GM21360 (cell line): ENCODE results near the gene IQCH.

Experiments
- ATAC-seq: cut with Tn5 transposase; IDR thresholded peaks from one replicate; pipeline ENCODE4 v1.9.1; 2021; ENCODE audit warnings: mild to moderate bottlenecking, moderate library complexity; ENCODE audit not compliant: unreplicated experiment

Gene IQCH

DNA sequence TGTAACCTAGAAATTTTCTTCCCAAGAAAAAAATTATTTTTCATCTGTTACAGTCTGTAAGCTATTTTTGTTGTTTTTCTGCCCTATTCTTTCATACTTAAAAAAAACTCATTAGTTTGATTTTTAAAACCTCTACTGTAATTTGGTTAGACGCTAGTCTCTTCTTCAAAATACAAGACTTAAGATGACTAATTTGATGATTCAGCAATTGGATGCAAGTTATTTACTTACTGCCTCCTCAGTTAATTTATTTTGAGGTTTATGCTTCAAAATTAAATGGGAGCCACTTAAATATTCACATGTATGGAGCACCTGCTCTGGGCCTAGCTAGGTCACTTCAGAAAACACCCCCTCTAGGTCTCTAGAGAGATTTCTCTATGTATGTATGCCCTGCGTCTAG, 132.4 kb downstream of the IQCH start:
- no peak for ATAC-seq

DNA sequence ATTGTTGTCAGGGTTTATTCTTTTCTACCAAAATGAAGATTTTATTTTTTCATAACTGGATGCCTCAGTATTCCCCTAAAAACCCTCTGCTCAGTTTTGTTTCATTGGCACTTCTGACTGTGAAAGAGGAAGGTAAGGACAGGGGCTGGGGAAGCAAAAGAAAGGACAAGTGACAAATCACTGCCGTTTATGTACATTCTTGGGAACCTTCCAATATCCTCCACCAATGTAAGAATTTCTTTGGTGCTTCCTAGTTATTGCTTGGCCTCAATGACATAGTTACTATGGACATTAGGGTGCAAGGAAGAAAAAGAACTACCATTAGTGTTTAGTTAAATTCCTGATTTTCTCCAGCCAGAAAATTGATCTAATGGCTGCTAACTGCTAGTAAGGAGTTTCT, 135.4 kb downstream of the IQCH start:
- no peak for ATAC-seq

DNA sequence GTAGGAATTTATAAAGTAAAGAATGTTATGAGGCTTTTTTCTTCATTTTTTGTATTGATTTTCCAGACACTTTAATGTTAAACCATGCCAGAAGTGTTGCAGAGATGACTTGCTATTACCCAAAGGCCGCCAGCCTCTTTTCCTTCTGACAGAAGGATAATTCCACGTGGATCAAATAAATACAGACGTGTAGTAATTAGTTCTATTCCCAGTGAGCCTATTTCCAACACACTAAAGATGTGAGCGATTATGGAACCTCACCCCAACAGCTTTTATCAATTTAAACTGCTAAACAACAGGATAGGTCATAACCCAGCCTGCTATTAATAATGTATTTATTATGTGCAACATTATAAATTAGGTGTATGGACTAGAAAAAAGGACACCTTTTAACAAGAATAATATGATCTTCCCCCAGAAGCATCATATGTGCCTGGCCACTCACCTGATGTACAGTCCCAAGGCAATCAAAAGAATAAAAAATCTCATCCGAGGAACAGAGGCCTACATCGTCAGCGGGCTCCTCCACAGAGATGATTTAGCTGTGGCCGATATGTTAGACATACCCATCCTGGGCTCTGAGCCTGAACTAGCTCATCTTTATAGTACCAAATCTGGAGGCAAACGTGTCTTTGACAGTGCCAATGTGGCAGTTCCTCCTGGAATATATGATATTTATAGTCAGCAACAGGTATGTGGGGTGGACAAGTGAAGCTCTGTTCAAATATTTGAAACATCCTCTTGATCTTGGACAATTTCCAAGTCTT, 140.5 kb downstream of the IQCH start:
- ATAC-seq = no peak

DNA sequence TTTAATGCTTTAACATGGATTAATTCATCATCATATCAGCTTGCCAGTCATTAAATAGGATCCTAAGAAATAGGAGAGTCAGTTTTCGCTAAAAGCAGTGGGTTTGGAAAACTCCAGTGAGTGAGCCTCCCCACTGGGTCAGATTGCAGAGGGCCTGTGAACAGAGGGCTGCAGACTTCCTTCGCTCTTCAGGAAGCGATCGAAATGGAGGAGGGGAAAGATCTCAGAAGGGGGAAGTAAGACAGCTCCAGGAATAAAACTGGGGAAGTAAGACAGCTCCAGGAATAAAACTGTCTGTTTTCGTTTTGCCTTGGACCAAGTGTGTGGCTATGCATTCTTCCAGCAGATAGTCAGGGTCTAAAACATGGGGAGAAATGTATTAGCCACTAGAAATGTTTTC, 141.5 kb downstream of the IQCH start:
- no peak for ATAC-seq

DNA sequence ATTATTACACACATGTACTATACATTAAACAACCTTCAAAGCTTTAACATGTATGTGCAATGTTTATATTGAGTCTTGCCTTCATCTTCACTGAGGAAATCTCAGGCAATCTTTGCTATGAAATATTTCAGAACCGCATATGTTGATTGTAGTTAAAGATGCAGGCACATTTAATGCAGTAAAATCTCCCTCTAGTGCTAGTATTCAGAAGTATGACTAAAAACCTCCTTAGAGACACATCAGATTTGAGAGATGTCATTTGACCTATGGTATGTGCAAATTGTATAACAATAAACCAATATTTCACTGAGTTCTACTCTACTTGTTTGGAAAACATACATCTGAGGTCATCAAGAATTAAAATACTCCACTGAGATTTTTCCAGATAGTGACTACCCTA, 142.6 kb downstream of the IQCH start:
- ATAC-seq = no peak

DNA sequence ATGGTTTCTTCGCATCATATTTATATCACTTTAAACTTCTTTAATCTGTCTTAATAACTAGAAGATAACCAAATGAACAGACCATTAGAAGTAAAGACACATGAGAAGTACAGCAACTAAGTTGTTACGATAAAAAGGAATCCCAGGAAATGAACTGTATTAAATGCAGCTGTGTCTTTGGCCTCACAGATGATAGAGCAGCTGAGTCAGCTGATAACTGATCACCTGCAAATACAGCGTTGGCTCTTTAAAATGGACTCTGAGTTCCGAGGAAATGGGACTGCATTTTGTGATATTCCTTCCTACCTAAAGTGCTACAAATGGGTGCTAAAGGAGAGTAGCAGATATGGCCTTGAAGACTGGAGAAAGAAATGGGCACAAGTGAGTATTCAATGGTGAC, 145.3 kb downstream of the IQCH start:
- no peak for ATAC-seq

DNA sequence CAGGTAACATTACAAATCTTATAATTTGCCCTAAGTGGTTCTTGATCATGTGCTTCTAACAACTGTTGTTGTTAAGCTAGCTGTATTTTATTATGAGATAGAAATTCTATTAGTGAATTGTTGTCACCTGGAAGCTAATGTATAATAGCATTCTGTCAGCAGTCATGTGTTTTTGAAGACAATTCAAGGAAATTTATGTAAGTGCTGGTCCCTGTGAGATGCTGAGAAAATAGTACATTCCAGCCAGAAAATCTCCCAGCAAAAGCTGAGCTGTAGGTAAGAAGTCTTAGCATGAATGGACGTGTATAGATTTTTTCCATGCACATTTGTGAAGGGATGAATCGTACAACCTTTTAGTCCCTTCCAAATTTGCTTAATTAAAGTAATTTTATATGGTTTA, 146.3 kb downstream of the IQCH start:
- no peak for ATAC-seq

DNA sequence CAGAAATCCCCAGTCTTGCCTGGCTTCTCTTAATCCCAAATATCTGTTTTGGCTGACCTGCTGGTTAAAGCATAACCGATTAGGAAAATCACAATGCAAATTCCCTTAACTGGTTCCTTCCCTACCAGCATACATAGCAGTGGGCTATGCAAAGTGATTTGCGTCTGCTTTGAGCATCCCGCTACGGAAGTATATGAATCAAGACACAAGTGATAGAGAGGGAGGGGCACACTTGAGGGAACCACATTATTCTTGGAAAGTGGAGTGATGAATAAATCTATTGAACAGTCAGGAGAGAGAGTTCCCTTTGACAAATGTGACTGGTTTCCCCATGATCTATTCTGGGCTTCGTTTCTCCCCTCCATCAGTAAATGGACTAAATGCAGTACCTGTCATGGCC, 146.8 kb downstream of the IQCH start:
- no peak for ATAC-seq

DNA sequence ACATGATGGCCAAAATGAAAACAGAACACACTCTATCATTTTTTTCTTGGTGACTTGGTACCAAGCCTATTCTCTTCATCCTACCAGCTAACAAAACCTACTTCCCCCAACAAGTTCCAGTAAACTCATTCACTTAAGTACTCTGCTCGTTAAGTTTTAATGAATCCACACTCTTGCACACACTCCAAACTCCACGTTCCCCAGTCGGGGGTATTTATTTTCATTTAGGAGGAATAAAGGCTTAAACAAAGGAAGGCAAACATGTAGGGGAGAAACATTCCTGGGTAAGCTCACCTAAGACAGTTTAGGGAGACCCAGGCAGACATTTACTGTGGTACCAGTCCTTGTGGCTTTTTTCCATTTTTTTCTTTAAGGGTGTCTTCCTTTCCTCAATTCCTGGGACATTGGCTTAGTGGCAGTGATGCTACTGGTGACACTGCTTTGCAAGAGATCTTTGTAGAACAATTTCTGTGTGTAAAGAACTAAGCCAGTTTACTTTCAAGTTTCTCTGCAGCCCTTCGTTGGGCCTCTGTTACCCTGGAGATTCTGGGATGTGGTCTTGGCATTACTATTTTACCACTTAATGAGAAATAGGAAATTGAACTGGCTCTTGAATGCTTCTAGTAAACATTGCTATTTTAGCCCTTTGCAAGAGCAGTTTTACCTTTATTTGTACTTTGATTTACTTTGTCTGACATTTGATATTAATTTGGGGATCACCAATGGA, 149.0 kb downstream of the IQCH start:
- ATAC-seq = no peak

DNA sequence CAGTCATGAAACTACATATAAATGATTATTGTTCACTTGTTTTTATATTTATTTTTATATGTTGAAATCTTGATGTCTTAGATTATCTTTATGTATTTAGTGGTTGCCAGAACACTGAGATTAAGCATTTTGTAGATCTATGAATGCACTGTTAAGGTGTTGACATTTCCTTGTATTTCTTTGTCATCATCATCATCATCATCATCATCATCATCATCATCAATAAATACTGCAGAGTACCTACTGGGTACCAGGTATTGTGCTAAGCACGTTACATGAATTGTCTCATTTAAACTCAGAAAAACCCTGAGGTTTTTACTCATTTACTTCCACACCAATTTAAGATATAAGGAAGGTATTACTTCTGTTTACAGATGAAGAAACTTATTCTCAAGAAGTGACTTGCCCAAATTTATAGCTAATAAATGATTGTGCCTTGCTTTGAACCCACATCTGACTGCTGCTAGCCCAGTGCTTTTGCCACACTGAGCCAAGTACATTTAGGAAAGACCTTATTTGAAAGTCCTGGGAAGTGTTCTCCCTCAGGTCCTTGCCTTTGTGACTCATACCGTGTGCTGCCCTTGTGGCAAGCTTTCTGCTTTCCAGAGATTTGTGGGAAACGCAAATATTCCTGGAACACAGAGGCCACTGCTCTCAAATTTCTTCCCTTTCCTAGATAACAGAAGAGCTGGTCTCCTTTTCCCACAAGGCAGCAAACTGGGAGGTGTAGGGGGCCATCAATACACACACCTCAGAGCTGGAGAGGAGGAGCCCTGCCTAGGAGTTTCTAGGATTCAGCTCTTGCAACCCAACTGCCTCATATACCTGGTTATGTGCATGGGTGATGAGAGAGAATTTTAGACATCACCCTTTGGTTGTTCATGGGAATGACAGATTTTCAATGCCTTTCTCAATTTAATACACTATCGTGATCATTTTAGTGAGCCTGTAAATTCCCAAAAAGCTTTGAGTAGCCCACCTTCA, 150.9 kb downstream of the IQCH start:
- no peak for ATAC-seq

DNA sequence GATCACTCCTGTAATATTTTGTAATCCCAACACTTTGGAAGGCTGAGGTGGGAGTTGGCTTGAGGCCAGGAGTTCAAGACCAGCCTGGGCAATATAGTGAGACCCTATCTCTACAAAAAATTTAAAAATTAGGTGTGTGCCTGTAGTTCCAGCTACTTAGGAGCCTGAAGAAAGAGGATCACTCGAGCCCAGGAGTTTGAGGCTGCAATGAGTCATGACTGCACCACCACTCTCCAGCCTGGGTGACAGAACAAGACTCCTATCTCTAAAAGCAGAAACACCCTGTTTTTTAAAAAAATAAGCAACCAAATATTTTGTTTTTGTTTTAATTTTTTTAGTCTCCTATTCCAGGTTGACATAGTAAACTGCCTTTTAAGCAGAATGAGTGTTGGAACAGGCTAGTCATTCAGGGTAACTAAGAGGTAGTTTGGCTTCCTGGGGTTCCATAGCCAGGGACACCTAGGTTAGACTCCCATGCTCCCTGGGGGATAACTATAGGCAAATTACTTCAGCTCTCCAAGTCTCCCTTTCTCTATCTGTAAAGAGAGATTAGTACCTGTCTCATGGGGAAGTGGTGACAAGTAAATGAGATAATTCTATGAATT, 151.8 kb downstream of the IQCH start:
- no peak for ATAC-seq

DNA sequence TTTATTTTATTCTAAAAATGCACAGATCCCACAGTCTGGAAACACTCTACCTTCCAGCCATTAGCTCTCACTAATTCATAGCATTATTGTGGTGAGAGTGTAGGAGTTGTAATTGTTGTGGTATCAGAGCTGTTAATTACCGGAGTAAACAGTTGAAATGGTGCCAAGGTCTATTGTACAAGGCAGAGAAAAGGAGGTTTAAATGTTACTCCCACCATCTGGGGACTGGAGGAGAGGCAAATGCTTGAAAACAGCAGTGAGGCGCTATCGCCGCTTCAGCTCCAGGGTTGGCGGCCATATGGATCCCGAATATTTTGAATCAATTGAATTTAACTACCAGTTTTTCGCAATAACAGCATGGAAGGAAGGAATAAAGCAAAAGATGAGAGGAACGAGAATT, 153.2 kb downstream of the IQCH start:
- no peak for ATAC-seq

DNA sequence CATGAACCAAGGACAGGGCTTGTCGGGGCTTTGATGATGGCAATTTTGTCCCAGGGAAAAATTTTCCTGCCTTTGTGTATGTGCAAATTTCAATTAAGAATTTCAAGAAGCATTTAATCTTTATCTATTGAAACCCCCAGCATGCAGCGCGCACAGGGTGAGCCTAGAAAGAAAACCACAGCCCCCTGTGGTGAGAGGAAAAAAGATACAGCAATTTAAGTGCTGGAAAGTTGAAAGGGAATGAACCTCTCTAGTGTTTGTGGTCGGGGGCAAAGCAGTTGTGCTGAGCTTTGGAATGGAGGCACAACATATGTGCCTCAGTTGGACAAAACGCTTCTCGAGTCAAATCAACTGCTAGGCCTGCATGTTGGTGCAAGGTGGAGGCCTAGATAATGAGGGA, 154.6 kb downstream of the IQCH start:
- no peak for ATAC-seq

DNA sequence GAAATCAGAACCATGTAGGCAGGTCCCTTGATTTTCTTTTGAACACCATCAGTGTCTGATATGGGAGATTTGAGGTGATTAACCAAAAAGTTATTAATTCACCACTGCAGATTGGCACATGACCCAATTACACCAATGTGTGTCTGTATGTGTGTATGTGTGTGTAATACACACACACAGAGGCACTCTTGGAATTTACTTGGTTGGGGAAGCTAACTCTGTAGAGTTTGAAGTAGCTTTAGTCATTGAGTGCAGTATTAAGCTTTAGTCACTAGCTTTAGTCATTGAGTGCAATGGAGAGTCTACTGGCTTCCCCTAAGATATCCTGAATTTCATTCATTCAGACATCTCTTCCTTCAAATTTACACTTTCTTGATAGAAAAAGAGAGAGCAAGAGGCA, 156.9 kb downstream of the IQCH start:
- no peak for ATAC-seq

DNA sequence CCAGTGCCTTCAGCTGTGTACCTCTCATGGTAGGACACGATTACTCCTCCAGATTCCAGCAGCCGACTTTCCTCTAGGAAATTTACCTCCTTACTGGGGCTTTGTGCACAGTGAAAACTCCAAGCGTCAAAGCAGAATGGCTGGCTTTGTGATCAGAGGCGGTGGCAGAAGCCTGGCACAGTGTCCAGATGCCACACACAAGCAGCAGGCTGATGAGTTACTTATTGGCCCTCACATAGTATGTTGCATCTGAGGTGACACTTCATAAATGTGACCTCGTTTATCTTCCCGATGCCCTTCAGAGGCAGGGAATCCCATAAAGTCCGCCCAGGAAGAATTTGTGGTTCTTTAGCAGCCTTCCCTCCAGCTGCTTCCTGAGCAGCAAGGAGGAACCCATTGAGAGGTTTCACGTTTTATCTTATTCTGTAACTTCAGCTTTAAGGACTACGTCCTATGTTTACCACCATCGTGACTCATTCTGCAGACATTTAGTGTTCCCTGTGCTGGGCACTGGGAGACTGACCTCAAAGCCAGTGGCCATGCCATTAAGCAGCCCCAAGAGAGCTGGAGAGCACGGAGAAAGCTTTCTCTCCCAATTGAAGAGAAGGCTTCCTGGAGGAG, 159.3 kb downstream of the IQCH start:
- ATAC-seq = no peak

DNA sequence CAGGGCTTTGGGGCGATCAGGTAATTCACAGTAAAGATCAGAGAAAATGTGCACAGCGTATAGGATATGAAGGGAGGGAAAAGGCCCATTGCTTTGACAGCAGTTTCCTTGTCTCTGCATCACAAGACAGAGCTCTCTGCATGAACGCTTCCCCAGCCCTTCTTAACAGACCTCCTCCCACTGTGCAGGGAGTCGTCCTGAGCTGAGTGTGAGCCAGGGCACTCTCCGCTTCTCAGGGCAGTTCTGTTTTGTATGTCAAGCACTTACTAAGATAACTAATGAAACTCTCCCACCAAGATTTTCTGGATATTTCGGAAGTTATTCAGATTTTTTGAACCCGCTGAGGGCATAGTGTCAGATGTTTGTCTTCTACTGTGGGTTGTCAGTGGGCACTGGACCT, 160.6 kb downstream of the IQCH start:
- ATAC-seq = no peak

DNA sequence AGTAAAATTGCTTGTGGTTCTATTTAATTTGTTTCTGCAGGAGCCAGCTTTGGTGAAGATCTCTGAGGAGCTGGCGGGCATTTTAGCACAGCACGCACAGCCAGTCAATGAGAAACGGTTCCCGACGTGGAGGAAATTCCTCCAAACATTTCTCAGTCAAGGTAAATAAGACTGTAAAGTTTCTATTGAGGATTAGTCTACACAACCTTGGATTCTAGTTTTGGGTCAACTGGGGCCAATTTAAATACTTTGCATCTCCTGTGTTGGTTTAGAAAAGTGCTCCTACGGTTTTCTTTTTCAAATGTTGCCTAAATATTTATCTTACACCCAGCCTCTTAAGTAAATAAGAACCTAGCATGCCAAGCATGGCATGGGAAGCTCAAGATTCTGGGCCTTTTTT, 162.3 kb downstream of the IQCH start:
- no peak for ATAC-seq

DNA sequence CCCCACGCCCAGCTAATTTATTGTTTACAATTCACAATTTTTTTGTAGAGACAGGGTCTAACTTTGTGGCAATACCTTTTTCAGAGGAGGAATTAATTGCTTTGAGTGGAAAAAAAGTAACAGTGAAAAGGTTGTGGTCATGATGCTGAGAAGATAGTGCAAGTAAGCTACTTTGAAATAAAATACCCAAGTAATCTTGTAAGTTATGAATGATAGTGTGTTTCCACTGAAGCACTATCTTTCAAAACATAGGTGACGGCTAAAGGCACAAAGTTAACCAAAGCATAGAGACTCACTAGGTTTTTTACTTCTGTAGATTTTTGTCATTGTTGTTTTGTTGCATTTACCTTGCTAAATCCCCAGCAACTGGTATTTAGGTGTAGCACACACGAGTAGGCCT, 165.1 kb downstream of the IQCH start:
- no peak for ATAC-seq

DNA sequence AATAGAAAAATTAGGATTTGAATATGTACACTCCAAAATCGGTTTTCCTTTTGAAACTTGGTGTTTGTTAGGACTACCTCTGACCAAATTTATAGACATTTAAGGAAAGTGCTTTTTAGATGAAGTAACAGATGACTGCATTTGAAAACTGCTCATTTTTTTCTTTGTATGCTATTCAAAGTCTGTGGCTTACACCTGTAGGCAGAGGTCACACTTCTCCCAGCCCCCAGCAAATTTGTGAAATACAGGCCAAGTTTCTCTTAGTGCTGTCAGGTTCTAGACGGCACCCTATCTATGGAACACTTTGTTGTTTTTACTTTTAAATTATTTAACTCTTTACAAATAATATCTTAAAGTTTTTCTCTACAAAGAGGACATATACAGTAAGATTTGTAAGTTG, 165.6 kb downstream of the IQCH start:
- no peak for ATAC-seq

DNA sequence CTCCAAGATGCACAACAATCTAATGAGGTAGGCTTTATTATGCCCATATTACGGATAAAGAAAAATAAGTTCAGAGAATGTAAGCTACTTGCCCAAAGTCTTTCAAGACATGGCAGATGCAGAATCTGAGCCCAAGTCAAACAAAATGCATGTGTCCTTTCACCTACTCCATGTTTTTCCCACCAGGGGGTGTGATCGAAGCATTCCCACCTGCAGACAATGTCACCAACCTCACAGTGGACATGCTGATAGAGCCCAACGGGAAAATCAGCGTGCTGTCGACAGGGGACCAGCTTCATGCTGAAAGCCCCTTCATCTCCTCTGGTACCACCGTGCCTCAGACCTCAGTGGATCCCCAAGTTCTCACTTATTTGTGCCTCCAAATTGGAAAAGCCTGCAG, 166.5 kb downstream of the IQCH start:
- no peak for ATAC-seq

DNA sequence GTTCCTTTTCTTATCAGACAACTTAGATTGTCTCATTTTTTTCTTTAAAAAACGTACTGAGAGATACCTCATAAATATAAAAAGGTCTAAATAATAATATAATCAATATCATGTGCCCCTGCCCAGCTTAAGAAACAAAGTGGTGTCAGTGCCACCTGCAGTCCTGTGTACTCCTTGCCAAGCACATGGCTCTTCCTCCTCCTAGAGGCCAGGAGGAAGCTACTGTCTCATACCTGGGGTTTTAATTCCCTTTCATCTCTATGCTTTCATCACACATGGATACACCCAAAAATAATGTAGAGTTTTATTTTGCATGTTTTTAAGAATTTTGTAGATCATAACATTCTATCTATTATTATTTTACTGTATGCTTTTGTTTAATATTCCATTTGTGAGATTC, 167.7 kb downstream of the IQCH start:
- no peak for ATAC-seq
